ENCODE measurements around the gene TMCO1.

DNA sequence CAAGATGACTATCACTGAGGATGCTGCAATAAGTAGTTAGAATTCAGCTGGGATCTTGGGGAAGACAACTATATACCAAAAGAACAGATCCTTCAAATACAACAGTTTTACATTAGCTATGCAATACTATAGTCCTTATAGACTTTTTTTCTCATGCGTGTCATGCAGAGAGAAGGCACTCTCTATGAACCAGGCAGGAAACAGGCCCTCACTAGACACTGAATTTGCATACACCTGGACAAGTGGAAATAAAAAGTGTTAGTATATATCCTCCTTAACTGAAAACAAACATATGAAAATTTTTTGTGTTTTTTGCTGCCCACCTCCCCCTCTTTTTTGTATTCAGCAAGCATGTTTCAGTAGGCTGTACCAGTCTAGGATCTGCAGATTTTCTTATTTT is 29.9 kb downstream of the TMCO1 start:
- TF ChIP-seq, protein P1, sequence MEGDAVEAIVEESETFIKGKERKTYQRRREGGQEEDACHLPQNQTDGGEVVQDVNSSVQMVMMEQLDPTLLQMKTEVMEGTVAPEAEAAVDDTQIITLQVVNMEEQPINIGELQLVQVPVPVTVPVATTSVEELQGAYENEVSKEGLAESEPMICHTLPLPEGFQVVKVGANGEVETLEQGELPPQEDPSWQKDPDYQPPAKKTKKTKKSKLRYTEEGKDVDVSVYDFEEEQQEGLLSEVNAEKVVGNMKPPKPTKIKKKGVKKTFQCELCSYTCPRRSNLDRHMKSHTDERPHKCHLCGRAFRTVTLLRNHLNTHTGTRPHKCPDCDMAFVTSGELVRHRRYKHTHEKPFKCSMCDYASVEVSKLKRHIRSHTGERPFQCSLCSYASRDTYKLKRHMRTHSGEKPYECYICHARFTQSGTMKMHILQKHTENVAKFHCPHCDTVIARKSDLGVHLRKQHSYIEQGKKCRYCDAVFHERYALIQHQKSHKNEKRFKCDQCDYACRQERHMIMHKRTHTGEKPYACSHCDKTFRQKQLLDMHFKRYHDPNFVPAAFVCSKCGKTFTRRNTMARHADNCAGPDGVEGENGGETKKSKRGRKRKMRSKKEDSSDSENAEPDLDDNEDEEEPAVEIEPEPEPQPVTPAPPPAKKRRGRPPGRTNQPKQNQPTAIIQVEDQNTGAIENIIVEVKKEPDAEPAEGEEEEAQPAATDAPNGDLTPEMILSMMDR (conservative IDR thresholded peaks at IDR 0.05) = no peak
- no peak for TF ChIP-seq ZFX (IDR thresholded peaks at IDR 0.05)

Measured in C4-2B (cell line).